ENCODE results near the gene HSPA4L.

Gene HSPA4L

DNA sequence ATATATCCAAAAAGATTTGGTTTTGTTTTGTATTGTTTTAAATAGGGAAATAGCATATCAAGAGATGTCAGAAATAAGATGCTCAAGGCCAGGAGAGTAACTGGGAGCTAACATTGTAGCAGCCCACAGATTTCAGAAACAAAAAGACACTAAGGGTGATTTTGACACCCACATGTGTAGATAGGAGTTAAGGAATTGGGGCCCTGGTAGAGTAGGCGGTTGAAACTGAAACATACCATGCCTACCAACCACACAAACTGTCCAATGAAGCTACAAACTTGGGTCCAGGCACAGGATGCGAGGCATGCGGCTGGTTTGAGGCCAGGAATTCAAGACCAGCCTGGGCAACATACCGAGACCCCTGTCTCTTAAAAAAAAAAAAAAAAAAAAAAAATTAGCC lies 6.3 kb upstream of the HSPA4L start:
- TF ChIP-seq, protein P1, sequence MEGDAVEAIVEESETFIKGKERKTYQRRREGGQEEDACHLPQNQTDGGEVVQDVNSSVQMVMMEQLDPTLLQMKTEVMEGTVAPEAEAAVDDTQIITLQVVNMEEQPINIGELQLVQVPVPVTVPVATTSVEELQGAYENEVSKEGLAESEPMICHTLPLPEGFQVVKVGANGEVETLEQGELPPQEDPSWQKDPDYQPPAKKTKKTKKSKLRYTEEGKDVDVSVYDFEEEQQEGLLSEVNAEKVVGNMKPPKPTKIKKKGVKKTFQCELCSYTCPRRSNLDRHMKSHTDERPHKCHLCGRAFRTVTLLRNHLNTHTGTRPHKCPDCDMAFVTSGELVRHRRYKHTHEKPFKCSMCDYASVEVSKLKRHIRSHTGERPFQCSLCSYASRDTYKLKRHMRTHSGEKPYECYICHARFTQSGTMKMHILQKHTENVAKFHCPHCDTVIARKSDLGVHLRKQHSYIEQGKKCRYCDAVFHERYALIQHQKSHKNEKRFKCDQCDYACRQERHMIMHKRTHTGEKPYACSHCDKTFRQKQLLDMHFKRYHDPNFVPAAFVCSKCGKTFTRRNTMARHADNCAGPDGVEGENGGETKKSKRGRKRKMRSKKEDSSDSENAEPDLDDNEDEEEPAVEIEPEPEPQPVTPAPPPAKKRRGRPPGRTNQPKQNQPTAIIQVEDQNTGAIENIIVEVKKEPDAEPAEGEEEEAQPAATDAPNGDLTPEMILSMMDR (IDR thresholded peaks at IDR 0.05; ENCODE audit: borderline replicate concordance, insufficient read depth, low read depth, low read length): no peak
- H3K4me3 ChIP-seq (ENCODE audit: low read depth, low read length): no peak overlapping the region

DNA sequence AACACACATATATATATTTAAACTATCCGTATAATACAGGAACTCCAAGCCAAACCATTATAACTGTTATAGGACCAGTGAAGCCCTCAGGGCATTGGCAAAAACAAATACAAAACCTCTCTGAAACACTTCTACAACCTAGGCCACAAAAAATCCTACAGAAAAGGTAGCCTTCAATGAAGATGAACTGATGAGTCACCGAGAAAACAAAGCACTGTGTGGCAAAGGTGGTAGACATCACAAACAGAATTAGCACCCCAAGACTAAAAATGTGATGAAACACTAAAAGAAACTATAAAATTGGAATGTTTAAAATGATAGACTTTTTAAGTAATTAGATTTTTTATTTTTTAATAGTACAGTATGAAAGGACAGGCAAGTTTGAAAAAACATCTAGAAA lies 5.5 kb upstream of the HSPA4L start:
- TF ChIP-seq, protein P1 (IDR thresholded peaks at IDR 0.05; ENCODE audit: borderline replicate concordance, insufficient read depth, low read depth, low read length): no peak
- H3K4me3 ChIP-seq (ENCODE audit: low read depth, low read length): no peak overlapping the region

DNA sequence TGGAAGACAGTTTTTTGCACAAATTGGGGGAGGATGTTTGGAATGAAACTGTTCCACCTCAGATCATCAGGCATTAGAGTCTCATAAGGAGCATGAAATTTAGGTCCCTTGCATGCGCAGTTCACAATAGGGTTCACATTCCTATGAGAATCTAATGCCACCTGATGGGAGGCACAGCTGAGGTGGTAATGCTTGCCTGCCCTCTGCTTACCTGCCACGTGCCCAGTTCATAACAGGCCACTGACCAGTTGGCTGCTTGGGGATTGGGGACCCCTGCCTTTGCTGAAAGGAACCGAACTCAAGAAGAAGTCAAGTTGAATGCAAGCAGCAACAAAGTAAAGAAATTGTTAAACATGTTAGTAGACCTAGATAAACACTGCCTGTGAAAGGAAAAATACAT lies 4.6 kb upstream of the HSPA4L start:
- H3K4me3 ChIP-seq (ENCODE audit: low read depth, low read length): no peak overlapping the region
- TF ChIP-seq, protein P1 (IDR thresholded peaks at IDR 0.05; ENCODE audit: borderline replicate concordance, insufficient read depth, low read depth, low read length): no peak

DNA sequence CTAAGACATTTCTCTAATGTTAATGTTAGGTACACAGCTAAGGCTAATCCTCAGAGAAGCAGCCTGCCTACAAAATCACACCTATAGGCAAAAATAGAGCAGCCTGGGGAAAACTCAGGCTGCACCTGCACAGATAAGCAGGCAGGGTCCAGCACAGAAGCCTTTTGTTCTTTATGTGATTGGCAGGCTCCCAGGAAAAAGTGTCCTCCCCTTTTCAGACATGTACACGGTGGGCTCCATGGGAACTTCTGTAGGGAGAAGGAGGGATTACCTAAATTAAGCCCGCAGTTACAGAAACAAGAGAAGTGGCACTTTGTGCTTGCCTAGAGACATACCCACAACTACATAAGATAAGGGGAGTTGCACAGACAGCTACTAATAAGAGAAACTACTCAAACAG lies 4.0 kb upstream of the HSPA4L start:
- TF ChIP-seq, protein P1 (IDR thresholded peaks at IDR 0.05; ENCODE audit: borderline replicate concordance, insufficient read depth, low read depth, low read length): no peak
- peak overlapping the region; percentile 3 for H3K4me3 ChIP-seq (ENCODE audit: low read depth, low read length)

DNA sequence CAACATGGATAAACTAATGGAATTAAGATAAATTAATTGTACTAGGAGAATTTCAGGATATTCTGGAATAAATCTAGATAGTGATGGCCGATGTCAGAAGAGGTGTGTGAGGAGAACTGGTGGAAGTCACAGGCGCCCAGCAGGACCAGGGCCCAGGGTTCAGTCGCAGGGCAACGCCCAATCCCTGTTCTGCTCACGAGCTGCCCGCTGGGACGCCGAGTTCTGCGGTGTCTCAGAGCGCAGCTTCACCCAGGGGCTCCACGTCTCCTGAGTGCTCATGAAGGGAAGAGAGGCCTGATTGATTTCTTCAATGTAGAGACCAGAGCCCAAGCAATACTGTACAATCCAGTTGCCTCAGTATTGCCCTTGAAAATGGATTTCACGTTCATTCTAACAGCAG lies 1.5 kb upstream of the HSPA4L start:
- H3K4me3 ChIP-seq (ENCODE audit: low read depth, low read length): no peak overlapping the region

DNA sequence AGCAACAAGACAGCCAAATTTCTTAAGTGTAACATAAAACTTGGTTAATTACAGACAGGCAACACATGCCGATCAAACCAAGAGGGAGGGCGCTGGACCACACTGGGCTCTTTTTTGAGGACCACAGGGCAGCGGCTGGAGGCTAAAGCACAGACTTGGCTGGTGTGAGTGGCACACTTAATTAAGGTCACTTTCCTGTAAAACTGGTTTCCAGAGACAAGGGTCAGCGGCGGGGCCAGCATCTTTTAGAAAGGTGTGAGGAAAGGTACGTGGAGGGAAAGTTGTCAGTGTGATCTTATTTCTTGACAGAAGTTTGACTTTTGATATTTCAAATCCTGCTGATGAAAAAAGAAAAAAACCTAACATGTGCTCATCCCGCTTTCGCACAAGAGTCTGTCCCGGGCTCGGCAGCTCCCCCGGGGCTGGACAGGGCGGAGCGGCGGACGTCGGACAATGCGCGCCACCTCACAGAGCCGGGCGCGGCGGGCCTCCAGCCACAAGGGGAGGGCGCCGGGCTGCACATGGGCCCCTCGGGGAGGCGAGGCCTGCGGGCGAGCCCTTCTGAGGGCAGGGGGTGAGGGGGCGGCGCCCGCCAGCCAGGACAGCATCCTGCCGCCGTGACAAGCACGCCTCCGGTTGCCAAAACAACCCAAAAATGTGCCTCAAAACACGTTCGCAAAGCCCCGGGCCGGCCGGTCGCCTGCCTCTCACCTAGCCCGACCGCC lies 660 bp upstream of the HSPA4L start:
- TF ChIP-seq, protein P1 (IDR thresholded peaks at IDR 0.05; ENCODE audit: borderline replicate concordance, insufficient read depth, low read depth, low read length): no peak
- peak overlapping the region; percentile 67 for H3K4me3 ChIP-seq (ENCODE audit: low read depth, low read length)

More for the DNA sequence above, 1.5 kb upstream of the HSPA4L start:
- TF ChIP-seq, protein P1 (IDR thresholded peaks at IDR 0.05; ENCODE audit: borderline replicate concordance, insufficient read depth, low read depth, low read length): no peak

DNA sequence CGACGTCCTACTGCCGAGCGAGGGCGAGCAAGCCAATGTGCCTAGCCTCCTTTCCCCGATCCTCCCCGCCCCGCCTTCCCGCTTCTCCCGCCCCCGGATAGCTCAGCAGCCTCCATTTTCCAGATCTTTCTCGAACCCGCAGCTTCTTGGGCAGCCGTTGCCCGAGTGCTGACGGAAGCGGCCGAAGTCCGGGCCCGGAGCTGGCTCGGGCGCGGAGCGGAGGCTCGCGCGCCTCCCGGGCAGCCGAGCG lies 172 bp upstream of the HSPA4L start:
- TF ChIP-seq, protein P1 (IDR thresholded peaks at IDR 0.05; ENCODE audit: borderline replicate concordance, insufficient read depth, low read depth, low read length): no peak
- H3K4me3 ChIP-seq (ENCODE audit: low read depth, low read length): peak overlapping the region; percentile 67

All from GM12875 (cell line).